ENCODE data around the gene HLA-DMA. TPM values are rescaled to one million over a fixed set of nuclear protein-coding genes. Genes with fewer than 3 reads are reported as not detected.

The HLA-DMA gene
- total RNA-seq, 1 experiment from 2014 or later = 22.1 TPM

DNA sequence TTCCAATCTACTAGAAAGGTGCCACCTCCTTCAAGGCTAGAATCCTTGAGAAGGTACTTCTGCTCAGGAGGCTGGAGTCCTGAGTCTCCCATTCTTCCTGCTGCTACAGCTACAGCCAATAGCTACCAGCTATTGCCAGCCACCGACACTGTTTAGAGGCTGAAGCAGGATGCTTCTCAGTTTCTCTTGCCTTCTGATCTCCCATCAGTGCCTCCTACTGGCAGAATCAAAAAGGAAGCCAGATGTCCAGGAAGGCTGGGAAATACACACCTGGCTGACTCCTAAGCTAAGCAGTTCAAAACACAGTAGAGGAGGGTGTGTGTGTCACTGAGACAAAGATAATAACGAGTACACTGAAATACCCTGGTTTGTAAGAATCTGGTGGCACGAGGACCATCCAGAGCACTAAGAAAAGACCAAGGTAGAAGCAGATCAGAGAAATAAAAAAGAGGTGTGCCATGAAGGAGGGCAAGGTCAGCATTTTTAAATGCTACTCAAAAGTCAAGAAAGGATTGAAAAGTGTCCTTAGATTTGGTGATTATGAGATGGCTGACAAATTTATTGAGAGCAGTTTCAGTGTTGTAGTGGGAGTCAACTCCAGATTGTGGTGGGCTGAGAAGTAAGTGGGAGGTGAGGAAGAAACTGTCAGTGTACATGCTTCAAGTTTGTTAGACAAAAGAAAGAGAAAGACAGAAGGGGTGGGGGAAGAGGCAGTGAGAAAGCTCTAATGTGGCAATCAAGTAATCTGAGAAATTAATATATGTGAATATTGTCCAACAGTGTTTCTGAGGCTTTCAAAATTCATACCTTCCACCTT lies 2.3 kb upstream of the HLA-DMA start:
- ChIA-PET CTCF (interaction anchor here (0.6 to 1.2 kb wide), 4 partner anchors 22 to 88 kb away, joined by 3 to 5 read pairs (median 4); no protein-coding TSS in a partner anchor), POLR2A (ENCODE audit: unreplicated experiment) (interaction anchor here (0.5 to 0.6 kb wide), 2 partner anchors 60 to 713 kb away, joined by 4 to 10 read pairs; no protein-coding TSS in a partner anchor)
- no peak overlapping the region for H3K27ac ChIP-seq
- no peak overlapping the region for H2AFZ ChIP-seq
- no peak overlapping the region for H3K4me3 ChIP-seq
- H3F3A ChIP-seq (ENCODE audit: insufficient read depth, low read depth) = 0 out of 2 replicates have a peak, but pooled peaks cover 3% of the 10 kb centered on the region
- no peaks in the 10 kb centered on the region for H3K27me3 ChIP-seq (ENCODE audit: insufficient read depth, low read depth)
- BruUV-seq (replicated peaks) = no TSS peak
- intact Hi-C loops (cut with micrococcal nuclease; ENCODE audit: unreplicated experiment) = no loop called here
- no peak for DNase-seq
- no peaks in the 10 kb centered on the region for H4K20me1 ChIP-seq (ENCODE audit: insufficient read depth)
- H3K79me2 ChIP-seq (ENCODE audit: low read depth) = no peaks in the 10 kb centered on the region
- H3K9me3 ChIP-seq (ENCODE audit: insufficient read depth, low read depth) = no peaks in the 10 kb centered on the region
- no peak overlapping the region for H3K4me2 ChIP-seq
- no peaks in the 10 kb centered on the region for H3K9me2 ChIP-seq (ENCODE audit: insufficient read depth)
- H3K4me1 ChIP-seq (replicated peaks; ENCODE audit: insufficient read depth) = peaks cover 4% of the 10 kb centered on the region
- TF ChIP-seq EZH2 (IDR thresholded peaks at IDR 0.05; ENCODE audit: low read depth) = no peak
- TF ChIP-seq, protein P1, sequence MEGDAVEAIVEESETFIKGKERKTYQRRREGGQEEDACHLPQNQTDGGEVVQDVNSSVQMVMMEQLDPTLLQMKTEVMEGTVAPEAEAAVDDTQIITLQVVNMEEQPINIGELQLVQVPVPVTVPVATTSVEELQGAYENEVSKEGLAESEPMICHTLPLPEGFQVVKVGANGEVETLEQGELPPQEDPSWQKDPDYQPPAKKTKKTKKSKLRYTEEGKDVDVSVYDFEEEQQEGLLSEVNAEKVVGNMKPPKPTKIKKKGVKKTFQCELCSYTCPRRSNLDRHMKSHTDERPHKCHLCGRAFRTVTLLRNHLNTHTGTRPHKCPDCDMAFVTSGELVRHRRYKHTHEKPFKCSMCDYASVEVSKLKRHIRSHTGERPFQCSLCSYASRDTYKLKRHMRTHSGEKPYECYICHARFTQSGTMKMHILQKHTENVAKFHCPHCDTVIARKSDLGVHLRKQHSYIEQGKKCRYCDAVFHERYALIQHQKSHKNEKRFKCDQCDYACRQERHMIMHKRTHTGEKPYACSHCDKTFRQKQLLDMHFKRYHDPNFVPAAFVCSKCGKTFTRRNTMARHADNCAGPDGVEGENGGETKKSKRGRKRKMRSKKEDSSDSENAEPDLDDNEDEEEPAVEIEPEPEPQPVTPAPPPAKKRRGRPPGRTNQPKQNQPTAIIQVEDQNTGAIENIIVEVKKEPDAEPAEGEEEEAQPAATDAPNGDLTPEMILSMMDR (conservative IDR thresholded peaks at IDR 0.05) = peak; percentile 33; the same call in 1 of the 2 replicates
- no peaks in the 10 kb centered on the region for H3K36me3 ChIP-seq (ENCODE audit: low read depth)

DNA sequence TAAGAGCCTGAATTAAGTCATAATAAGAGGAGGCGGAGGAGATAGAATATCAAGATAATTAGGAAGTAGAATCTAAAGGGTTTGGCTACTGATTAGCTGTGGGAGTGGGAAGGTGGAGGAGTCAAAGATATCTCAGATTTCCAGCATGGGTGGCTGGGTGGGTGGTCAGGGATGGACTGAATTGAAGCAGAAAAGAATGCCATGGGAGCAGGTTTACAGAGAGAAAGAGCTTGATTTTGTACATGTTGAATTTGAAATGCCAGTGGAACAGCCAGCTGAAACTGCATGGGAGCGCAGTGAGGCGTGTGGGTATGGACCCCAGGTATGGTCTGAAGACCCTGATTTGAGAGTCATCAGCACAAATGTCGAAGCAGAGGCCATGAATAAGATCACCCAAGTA lies 1.4 kb upstream of the HLA-DMA start:
- H3K4me3 ChIP-seq = no peak overlapping the region
- TF ChIP-seq, protein P1 (conservative IDR thresholded peaks at IDR 0.05) = no peak
- no peak for TF ChIP-seq EZH2 (IDR thresholded peaks at IDR 0.05; ENCODE audit: low read depth)
- POLR2A ChIA-PET (ENCODE audit: unreplicated experiment) = interaction anchor here (2.7 kb wide), 1 partner anchor 17 kb away, joined by 37 read pairs; no protein-coding TSS in a partner anchor
- no peaks in the 10 kb centered on the region for H3K79me2 ChIP-seq (ENCODE audit: low read depth)
- no peaks in the 10 kb centered on the region for H3K9me3 ChIP-seq (ENCODE audit: insufficient read depth, low read depth)
- 0 out of 2 replicates have a peak, but pooled peaks cover 3% of the 10 kb centered on the region for H3F3A ChIP-seq (ENCODE audit: insufficient read depth, low read depth)
- CTCF ChIA-PET = interaction anchor here (1.2 to 2.2 kb wide), 3 partner anchors 21 to 30 kb away, joined by 3 to 18 read pairs (median 11); no protein-coding TSS in a partner anchor
- peaks cover 4% of the 10 kb centered on the region for H3K4me1 ChIP-seq (replicated peaks; ENCODE audit: insufficient read depth)
- H3K36me3 ChIP-seq (ENCODE audit: low read depth) = no peaks in the 10 kb centered on the region
- no peaks in the 10 kb centered on the region for H3K27me3 ChIP-seq (ENCODE audit: insufficient read depth, low read depth)
- no peak overlapping the region for H2AFZ ChIP-seq
- no peaks in the 10 kb centered on the region for H4K20me1 ChIP-seq (ENCODE audit: insufficient read depth)
- H3K27ac ChIP-seq = no peak overlapping the region
- DNase-seq = no peak
- BruUV-seq (replicated peaks) = no TSS peak
- intact Hi-C loops (cut with micrococcal nuclease; ENCODE audit: unreplicated experiment) = no loop called here
- H3K4me2 ChIP-seq = no peak overlapping the region
- H3K9me2 ChIP-seq (ENCODE audit: insufficient read depth) = no peaks in the 10 kb centered on the region

DNA sequence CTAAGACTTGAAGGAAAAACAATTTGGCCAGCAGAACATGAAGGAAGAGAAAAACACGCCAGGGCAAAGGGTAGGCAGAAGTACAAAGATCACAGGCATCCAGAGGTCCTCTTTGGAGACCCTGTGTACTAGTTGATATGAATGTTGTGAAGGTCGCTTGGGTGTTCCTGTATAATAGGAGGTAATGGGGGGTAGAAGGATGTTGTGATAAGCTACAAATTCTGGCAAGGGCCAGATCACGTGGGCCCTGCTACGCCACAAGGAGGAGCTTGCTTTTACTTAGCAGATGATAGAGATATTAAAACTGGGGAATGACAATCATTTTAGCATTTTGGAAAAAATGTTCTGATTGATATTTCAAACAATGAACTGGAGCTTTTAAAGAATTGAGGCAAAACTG lies 878 bp upstream of the HLA-DMA start:
- POLR2A ChIA-PET (ENCODE audit: unreplicated experiment) = interaction anchor here (0.7 to 2.7 kb wide), 2 partner anchors 18 to 60 kb away, joined by 3 to 37 read pairs; no protein-coding TSS in a partner anchor
- CTCF ChIA-PET = interaction anchor here (1.2 to 2.2 kb wide), 6 partner anchors 18 to 115 kb away, joined by 4 to 18 read pairs (median 8); partner anchors contain the start of gene TAP2
- intact Hi-C loops (cut with micrococcal nuclease; ENCODE audit: unreplicated experiment) = loop anchor here (1.0 to 2.0 kb wide), 2 partner anchors 15 to 59 kb away; partner anchors contain the start of gene BRD2

More for the DNA sequence above, 878 bp upstream of the HLA-DMA start:
- no peaks in the 10 kb centered on the region for H4K20me1 ChIP-seq (ENCODE audit: insufficient read depth)
- DNase-seq = no peak
- H3K27me3 ChIP-seq (ENCODE audit: insufficient read depth, low read depth) = no peaks in the 10 kb centered on the region
- H3K9me2 ChIP-seq (ENCODE audit: insufficient read depth) = no peaks in the 10 kb centered on the region
- no peak overlapping the region for H3K4me3 ChIP-seq
- TF ChIP-seq EZH2 (IDR thresholded peaks at IDR 0.05; ENCODE audit: low read depth) = no peak
- TF ChIP-seq, protein P1 (conservative IDR thresholded peaks at IDR 0.05) = no peak
- peaks cover 4% of the 10 kb centered on the region for H3K4me1 ChIP-seq (replicated peaks; ENCODE audit: insufficient read depth)
- H3F3A ChIP-seq (ENCODE audit: insufficient read depth, low read depth) = 0 out of 2 replicates have a peak, but pooled peaks cover 3% of the 10 kb centered on the region
- H3K4me2 ChIP-seq = no peak overlapping the region
- no peaks in the 10 kb centered on the region for H3K79me2 ChIP-seq (ENCODE audit: low read depth)
- H2AFZ ChIP-seq = no peak overlapping the region
- no peak overlapping the region for H3K27ac ChIP-seq
- no TSS peak for BruUV-seq (replicated peaks)
- no peaks in the 10 kb centered on the region for H3K9me3 ChIP-seq (ENCODE audit: insufficient read depth, low read depth)
- no peaks in the 10 kb centered on the region for H3K36me3 ChIP-seq (ENCODE audit: low read depth)

All from PC-9 (cell line).